Neural cell (in vitro differentiated cells): ENCODE measurements around the gene SLCO1B1.

Experiments
- EP300 ChIP-seq: fragments of 450-650 bp; conservative IDR thresholded peaks from 2 replicates; pipeline ENCODE4 v1.6.1; 2014; ENCODE audit warnings: antibody characterized with exemption, mild to moderate bottlenecking, moderate library complexity; ENCODE audit not compliant: poor library complexity, severe bottlenecking
- EZH2 ChIP-seq: fragments of 200-600, 300-800 bp; shearing (Covaris generic), sonication (generic); IDR thresholded peaks from 2 replicates; pipeline ENCODE4 v1.6.1; 2014; ENCODE audit warnings: antibody characterized with exemption, low read length, borderline replicate concordance, mild to moderate bottlenecking; ENCODE audit not compliant: insufficient read depth, poor library complexity, severe bottlenecking
- MXI1 ChIP-seq: fragments of 450-650 bp; conservative IDR thresholded peaks from 2 replicates; pipeline ENCODE4 v1.6.1; 2014; ENCODE audit warnings: antibody characterized with exemption, mild to moderate bottlenecking; ENCODE audit not compliant: poor library complexity, severe bottlenecking
- POLR2AphosphoS5 ChIP-seq: IDR thresholded peaks from 2 replicates; pipeline ENCODE4 v1.6.1; 2012
- RAD21 ChIP-seq: fragments of 450-650 bp; conservative IDR thresholded peaks from 2 replicates; pipeline ENCODE4 v1.6.1; 2014; ENCODE audit warnings: antibody characterized with exemption, mild to moderate bottlenecking, moderate library complexity
- SMC3 ChIP-seq: fragments of 450-650 bp; conservative IDR thresholded peaks from 2 replicates; pipeline ENCODE4 v1.6.1; 2014; ENCODE audit warnings: antibody characterized with exemption, mild to moderate bottlenecking, moderate library complexity; ENCODE audit not compliant: poor library complexity
- TAF1 ChIP-seq: IDR thresholded peaks from 2 replicates; pipeline ENCODE4 v1.6.1; 2012; ENCODE audit warnings: low read depth
- TF ChIP-seq, protein P1 (sequence below): fragments of 450-650 bp; IDR thresholded peaks from 2 replicates; pipeline ENCODE4 v1.5.1; 2014; ENCODE audit warnings: antibody characterized with exemption, mild to moderate bottlenecking, moderate library complexity; ENCODE audit not compliant: poor library complexity, severe bottlenecking

DNA sequence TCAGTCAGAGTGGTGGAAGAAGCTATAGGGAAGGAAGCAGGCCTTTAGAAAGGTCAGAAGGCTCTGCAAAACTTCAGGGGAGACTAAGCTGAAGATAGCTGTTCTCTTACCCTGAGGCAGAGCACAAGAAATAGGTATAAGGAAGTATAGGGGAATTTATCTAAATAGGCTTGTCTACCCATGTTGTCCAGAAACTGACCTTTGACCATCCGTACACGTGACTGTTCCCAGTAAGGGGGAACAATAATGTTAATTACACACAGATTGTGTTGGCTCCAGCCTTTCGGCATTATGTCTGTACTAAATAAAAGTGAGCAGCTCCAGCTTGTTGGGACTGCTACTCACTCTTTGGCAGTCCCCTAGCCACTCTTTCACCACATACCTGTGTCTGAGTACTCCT lies 59.0 kb downstream of the SLCO1B1 start:
- TF ChIP-seq, protein P1, sequence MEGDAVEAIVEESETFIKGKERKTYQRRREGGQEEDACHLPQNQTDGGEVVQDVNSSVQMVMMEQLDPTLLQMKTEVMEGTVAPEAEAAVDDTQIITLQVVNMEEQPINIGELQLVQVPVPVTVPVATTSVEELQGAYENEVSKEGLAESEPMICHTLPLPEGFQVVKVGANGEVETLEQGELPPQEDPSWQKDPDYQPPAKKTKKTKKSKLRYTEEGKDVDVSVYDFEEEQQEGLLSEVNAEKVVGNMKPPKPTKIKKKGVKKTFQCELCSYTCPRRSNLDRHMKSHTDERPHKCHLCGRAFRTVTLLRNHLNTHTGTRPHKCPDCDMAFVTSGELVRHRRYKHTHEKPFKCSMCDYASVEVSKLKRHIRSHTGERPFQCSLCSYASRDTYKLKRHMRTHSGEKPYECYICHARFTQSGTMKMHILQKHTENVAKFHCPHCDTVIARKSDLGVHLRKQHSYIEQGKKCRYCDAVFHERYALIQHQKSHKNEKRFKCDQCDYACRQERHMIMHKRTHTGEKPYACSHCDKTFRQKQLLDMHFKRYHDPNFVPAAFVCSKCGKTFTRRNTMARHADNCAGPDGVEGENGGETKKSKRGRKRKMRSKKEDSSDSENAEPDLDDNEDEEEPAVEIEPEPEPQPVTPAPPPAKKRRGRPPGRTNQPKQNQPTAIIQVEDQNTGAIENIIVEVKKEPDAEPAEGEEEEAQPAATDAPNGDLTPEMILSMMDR = no peak
- TF ChIP-seq POLR2AphosphoS5 (no peak), MXI1 (no peak), EP300 (no peak), TAF1 (no peak), SMC3 (no peak), EZH2 (no peak), RAD21 (no peak)
